SK-N-SH treated with all-trans-retinoic acid at 6 μM for 48 hours (cell line): ENCODE data around the gene TMPRSS15.

Experiments used
- ATAC-seq: fragments of 200-7000 bp; cut with Tn5 transposase; 3 replicates; pipeline ENCODE4 v1.9.1; 2020; ENCODE audit warnings: mild to moderate bottlenecking, moderate library complexity
- ARNTL ChIP-seq: fragments of 450-650 bp; formaldehyde crosslinking; IDR thresholded peaks from 2 replicates; pipeline ENCODE4 v1.5.0; 2020; ENCODE audit warnings: low read depth, mild to moderate bottlenecking, moderate library complexity, borderline replicate concordance
- CSRNP3 ChIP-seq: fragments of 250-450 bp; sonication (Bioruptor Pico); IDR thresholded peaks from 2 replicates; pipeline ENCODE4 v1.5.1; 2021; ENCODE audit warnings: mild to moderate bottlenecking, moderate library complexity
- ESRRG ChIP-seq: fragments of 250-450 bp; sonication (Bioruptor Pico); IDR thresholded peaks from 2 replicates; pipeline ENCODE4 v1.6.1; 2021; ENCODE audit warnings: mild to moderate bottlenecking
- GLIS3 ChIP-seq: fragments of 250-450 bp; sonication (Bioruptor Pico); IDR thresholded peaks from 2 replicates; pipeline ENCODE4 v1.5.0; 2020; ENCODE audit warnings: mild to moderate bottlenecking, moderate library complexity
- ISL1 ChIP-seq: fragments of 250-450 bp; sonication (Bioruptor Pico); IDR thresholded peaks from 2 replicates; pipeline ENCODE4 v2.1.2; 2022; ENCODE audit warnings: mild to moderate bottlenecking, moderate library complexity
- OSR1 ChIP-seq: fragments of 250-450 bp; sonication (Bioruptor Pico); IDR thresholded peaks from 2 replicates; pipeline ENCODE4 v1.8.0; 2022; ENCODE audit warnings: moderate library complexity, mild to moderate bottlenecking, inconsistent platforms
- PATZ1 ChIP-seq: fragments of 250-450 bp; sonication (Bioruptor Pico); IDR thresholded peaks from 2 replicates; pipeline ENCODE4 v1.8.0; 2020; ENCODE audit warnings: mild to moderate bottlenecking, moderate library complexity, borderline replicate concordance
- POU6F1 ChIP-seq: fragments of 250-450 bp; sonication (Bioruptor Pico); IDR thresholded peaks from 2 replicates; pipeline ENCODE4 v1.8.0; 2021; ENCODE audit warnings: low read depth, mild to moderate bottlenecking, moderate library complexity, borderline replicate concordance
- TCF4 ChIP-seq: fragments of 250-450 bp; sonication (Bioruptor Pico); IDR thresholded peaks from 2 replicates; pipeline ENCODE4 v1.8.0; 2021; ENCODE audit warnings: mild to moderate bottlenecking, moderate library complexity, borderline replicate concordance
- TOX ChIP-seq: fragments of 250-450 bp; sonication (Bioruptor Pico); IDR thresholded peaks from 2 replicates; pipeline ENCODE4 v1.8.0; 2021; ENCODE audit warnings: mild to moderate bottlenecking, moderate library complexity, borderline replicate concordance
- ZC3H10 ChIP-seq: fragments of 250-450 bp; sonication (Bioruptor Pico); IDR thresholded peaks from 2 replicates; pipeline ENCODE4 v1.5.1; 2021; ENCODE audit warnings: mild to moderate bottlenecking, moderate library complexity
- ZFP30 ChIP-seq: fragments of 450-650 bp; formaldehyde crosslinking; IDR thresholded peaks from 2 replicates; pipeline ENCODE4 v1.5.0; 2022; ENCODE audit warnings: mild to moderate bottlenecking, moderate library complexity
- ZNF565 ChIP-seq: fragments of 450-650 bp; formaldehyde crosslinking; conservative IDR thresholded peaks from 2 replicates; pipeline ENCODE4 v1.5.0; 2020; ENCODE audit warnings: low read depth, mild to moderate bottlenecking, moderate library complexity
- ZNF70 ChIP-seq: fragments of 450-650 bp; formaldehyde crosslinking; IDR thresholded peaks from 2 replicates; pipeline ENCODE4 v1.5.0; 2020; ENCODE audit warnings: mild to moderate bottlenecking, moderate library complexity
- ZNF8 ChIP-seq: fragments of 450-650 bp; formaldehyde crosslinking; IDR thresholded peaks from 2 replicates; pipeline ENCODE4 v1.5.0; 2020; ENCODE audit warnings: mild to moderate bottlenecking, moderate library complexity
- TF ChIP-seq, protein P1 (sequence below): fragments of 250-450 bp; sonication (Bioruptor Pico); IDR thresholded peaks from 2 replicates; pipeline ENCODE4 v1.5.1; 2020; ENCODE audit warnings: low read depth, mild to moderate bottlenecking, moderate library complexity

TMPRSS15 gene

GRCh38 chr21:18249672-18250071 lies 153.9 kb downstream of the TMPRSS15 start:
- ATAC-seq = no peak
- TF ChIP-seq ZFP30 (CRISPR knock-in tag) (no peak), ISL1 (no peak), ZC3H10 (no peak)

- no peak for ATAC-seq
Observed at GRCh38 chr21:18248171-18248570, 155.4 kb downstream of the TMPRSS15 start.

DNA sequence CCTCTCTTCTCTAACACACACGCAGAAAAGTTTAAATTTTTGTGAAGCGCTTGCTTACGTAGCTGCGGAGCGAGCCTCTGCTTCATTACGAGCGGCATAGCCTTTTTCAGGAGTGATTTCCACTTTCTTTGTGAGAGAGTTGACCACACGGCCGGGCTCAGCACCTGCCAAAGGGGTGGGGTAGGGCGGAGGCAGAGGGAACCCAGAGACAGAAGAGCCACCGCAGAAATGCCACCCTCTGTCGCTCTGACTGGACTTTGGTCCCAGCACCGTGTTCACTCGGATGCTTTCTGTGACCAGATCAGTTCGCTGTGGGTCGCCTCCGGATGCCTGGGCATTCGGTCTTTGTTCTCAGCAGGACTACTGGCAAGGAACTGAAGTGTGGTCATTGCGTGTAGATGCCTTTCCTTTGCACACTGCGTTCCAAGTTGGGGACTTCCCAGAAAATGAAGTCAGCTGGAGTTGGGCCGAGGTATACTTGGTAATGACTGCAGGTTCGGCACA lies 158.1 kb downstream of the TMPRSS15 start:
- ATAC-seq = no peak
- TF ChIP-seq, protein P1, sequence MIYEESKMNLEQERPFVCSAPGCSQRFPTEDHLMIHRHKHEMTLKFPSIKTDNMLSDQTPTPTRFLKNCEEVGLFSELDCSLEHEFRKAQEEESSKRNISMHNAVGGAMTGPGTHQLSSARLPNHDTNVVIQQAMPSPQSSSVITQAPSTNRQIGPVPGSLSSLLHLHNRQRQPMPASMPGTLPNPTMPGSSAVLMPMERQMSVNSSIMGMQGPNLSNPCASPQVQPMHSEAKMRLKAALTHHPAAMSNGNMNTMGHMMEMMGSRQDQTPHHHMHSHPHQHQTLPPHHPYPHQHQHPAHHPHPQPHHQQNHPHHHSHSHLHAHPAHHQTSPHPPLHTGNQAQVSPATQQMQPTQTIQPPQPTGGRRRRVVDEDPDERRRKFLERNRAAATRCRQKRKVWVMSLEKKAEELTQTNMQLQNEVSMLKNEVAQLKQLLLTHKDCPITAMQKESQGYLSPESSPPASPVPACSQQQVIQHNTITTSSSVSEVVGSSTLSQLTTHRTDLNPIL (CRISPR knock-in tag) = no peak
- TF ChIP-seq POU6F1 (CRISPR knock-in tag) = no peak
- no peak for TF ChIP-seq ESRRG
- no peak for TF ChIP-seq OSR1 (CRISPR knock-in tag)
- no peak for TF ChIP-seq ZNF8 (CRISPR knock-in tag)

More at GRCh38 chr21:18248171-18248570, 155.4 kb downstream of the TMPRSS15 start:
- TF ChIP-seq TCF4 (CRISPR knock-in tag) (no peak), ZFP30 (CRISPR knock-in tag) (no peak), ZNF8 (CRISPR knock-in tag) (no peak)
- TF ChIP-seq, protein P1 (CRISPR knock-in tag) = no peak

- no peak for TF ChIP-seq POU6F1 (CRISPR knock-in tag)
- no peak for TF ChIP-seq OSR1 (CRISPR knock-in tag)
- no peak for TF ChIP-seq GLIS3
- TF ChIP-seq CSRNP3 (CRISPR knock-in tag) = no peak
- no peak for TF ChIP-seq TOX (CRISPR knock-in tag)
- no peak for TF ChIP-seq ARNTL (CRISPR knock-in tag)
- ATAC-seq = no peak
Observed at GRCh38 chr21:18244671-18245463, 158.7 kb downstream of the TMPRSS15 start, which contains the start of gene CHODL. CHODL (plus strand) TSS chr21:18244833; CDS start chr21:18245224, 391 bp downstream.

- ATAC-seq = no peak
- TF ChIP-seq ZNF70 (CRISPR knock-in tag) (no peak), ZNF565 (CRISPR knock-in tag) (no peak), ISL1 (no peak), PATZ1 (CRISPR knock-in tag) (no peak), ZC3H10 (no peak), ZNF8 (CRISPR knock-in tag) (no peak), POU6F1 (CRISPR knock-in tag) (no peak)
- TF ChIP-seq, all 23 proteins: peak for 0
Observed at GRCh38 chr21:18235545-18235944, 168.0 kb downstream of the TMPRSS15 start.
